IPS-15b (cell line): ENCODE results near the gene ELMO1.

Experiments used
- H3K27me3 ChIP-seq: one replicate; pipeline ENCODE4 v1.6.1; 2013; ENCODE audit warnings: low read length; ENCODE audit not compliant: control insufficient read depth, insufficient read depth
- H3K36me3 ChIP-seq: one replicate; pipeline ENCODE4 v1.6.1; 2013; ENCODE audit warnings: low read length; ENCODE audit not compliant: control insufficient read depth, insufficient read depth
- H3K4me1 ChIP-seq: one replicate; pipeline ENCODE4 v1.6.1; 2013; ENCODE audit warnings: mild to moderate bottlenecking, low read length; ENCODE audit not compliant: control insufficient read depth, insufficient read depth
- H3K4me3 ChIP-seq: one replicate; pipeline ENCODE4 v1.5.1; 2013; ENCODE audit warnings: low read depth, low read length
- H3K9ac ChIP-seq: one replicate; pipeline ENCODE4 v1.6.1; 2013; ENCODE audit warnings: low read depth, mild to moderate bottlenecking, low read length
- H3K9me3 ChIP-seq: one replicate; pipeline ENCODE4 v1.6.1; 2013; ENCODE audit warnings: mild to moderate bottlenecking, low read length; ENCODE audit not compliant: control insufficient read depth, insufficient read depth

The ELMO1 gene

DNA sequence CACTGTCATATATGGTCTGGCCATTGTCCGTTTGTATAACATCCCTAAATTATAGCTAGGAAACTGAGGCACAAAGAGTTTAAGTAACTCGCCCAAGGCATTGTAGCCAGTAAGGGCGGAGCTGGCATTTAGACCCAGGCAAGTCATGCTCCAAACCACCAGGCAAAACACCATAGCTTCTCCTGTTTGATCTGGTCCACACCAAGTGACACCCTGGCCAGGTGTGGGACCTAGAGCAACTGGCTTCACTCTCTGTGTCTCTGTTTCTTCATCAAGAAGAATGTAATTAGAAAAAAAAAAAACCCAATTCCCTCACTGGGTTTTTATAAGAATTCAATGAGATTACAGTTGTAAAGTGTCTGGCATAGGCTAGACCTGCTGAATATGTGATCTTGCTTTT, 639.2 kb downstream of the ELMO1 start:
- Histone ChIP-seq H3K4me1 (no peaks in the 10 kb centered on the region), H3K27me3 (no peaks in the 10 kb centered on the region), H3K36me3 (no peaks in the 10 kb centered on the region), H3K9ac (no peak overlapping the region), H3K9me3 (no peaks in the 10 kb centered on the region), H3K4me3 (no peak overlapping the region)

DNA sequence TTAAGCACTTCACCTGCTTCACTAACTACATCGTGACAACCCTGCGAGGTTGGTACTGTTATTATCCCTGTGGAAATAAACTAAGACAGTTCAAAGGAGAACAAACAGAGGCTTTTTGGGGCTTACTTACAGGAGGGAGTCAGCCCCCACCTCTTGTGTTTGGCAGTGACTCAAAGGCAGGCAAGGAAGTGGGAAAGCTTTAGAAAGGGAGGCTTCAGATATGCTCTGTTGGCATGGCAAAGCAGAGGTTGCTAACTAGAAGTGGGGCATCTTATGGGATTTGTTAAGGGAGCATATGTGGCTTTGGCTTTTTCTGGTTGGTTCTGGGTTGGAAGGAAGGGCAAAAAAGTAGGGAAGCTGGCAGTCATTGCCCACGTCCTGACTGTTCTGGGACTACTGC, 639.6 kb downstream of the ELMO1 start:
- no peak overlapping the region for H3K4me3 ChIP-seq
- H3K9ac ChIP-seq: no peak overlapping the region
- no peaks in the 10 kb centered on the region for H3K36me3 ChIP-seq
- no peaks in the 10 kb centered on the region for H3K27me3 ChIP-seq
- H3K9me3 ChIP-seq: no peaks in the 10 kb centered on the region
- no peaks in the 10 kb centered on the region for H3K4me1 ChIP-seq

DNA sequence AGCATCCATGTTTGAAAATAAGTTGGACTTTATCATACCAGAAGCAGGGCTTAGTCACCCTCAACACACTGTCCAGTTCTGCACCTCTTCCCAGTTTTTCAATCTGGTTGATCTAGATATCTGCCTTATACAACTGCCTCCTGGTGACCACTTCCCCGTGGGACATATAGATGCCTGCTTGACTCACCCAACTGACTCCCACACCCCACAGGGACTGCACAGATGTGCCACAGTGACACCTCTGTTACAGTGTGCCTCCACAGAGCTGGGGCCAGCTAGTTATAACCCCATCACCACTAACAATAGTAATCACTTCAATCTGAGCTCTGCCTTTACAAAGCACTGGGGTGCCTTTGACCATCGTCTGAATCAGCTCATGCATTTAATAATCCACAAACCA, 641.8 kb downstream of the ELMO1 start:
- Histone ChIP-seq H3K27me3 (no peaks in the 10 kb centered on the region), H3K9me3 (no peaks in the 10 kb centered on the region), H3K4me1 (no peaks in the 10 kb centered on the region), H3K9ac (no peak overlapping the region), H3K36me3 (no peaks in the 10 kb centered on the region), H3K4me3 (no peak overlapping the region)
